CD14-positive monocyte (primary cell): ENCODE results near the gene NRBP1. TPM values are rescaled to one million over a fixed set of nuclear protein-coding genes. Genes with fewer than 3 reads are reported as not detected.
A peak's percentile ranks its signal among the peaks of the same experiment; 100 is the strongest.

Experiments used
- DNase-seq, 3 donors: peaks; one replicate each; pipeline ENCODE4 v3.0.0-alpha.2; 2011 to 2022
- H2AFZ ChIP-seq: 2 replicates; pipeline ENCODE4 v1.6.0; 2012; ENCODE audit warnings: mild to moderate bottlenecking, low read depth, low read length, inconsistent platforms; ENCODE audit not compliant: insufficient read depth, poor library complexity, severe bottlenecking
- H3K27ac ChIP-seq, 2 donors: 1 replicate in 1 of 2; 2 replicates in 1 of 2; pipeline ENCODE4 v1.5.1; 2012 to 2013; ENCODE audit warnings: low read length in 2 of 2, control low read depth in 1 of 2, inconsistent platforms in 1 of 2, low read depth in 1 of 2, mild to moderate bottlenecking in 1 of 2
- H3K27me3 ChIP-seq, 2 donors: one replicate each; pipeline versions ENCODE4 v1.6.0 to v1.6.1; 2011 to 2013; ENCODE audit warnings: low read length in 2 of 2; ENCODE audit not compliant: control insufficient read depth in 2 of 2, insufficient read depth in 2 of 2
- H3K36me3 ChIP-seq, 2 donors: replicated peaks in 1 of 2; 1 replicate in 1 of 2; 2 replicates in 1 of 2; pipeline versions ENCODE4 v1.5.1 to v1.6.1; 2012 to 2013; ENCODE audit warnings: low read length in 2 of 2, control low read depth in 1 of 2, inconsistent platforms in 1 of 2, mild to moderate bottlenecking in 1 of 2; ENCODE audit not compliant: insufficient read depth in 2 of 2, control insufficient read depth in 1 of 2
- H3K4me1 ChIP-seq, 2 donors: 1 replicate in 1 of 2; 2 replicates in 1 of 2; pipeline versions ENCODE4 v1.5.1 to v1.6.1; 2012 to 2013; ENCODE audit warnings: low read length in 2 of 2, control low read depth in 1 of 2, inconsistent platforms in 1 of 2, mild to moderate bottlenecking in 1 of 2, moderate library complexity in 1 of 2; ENCODE audit not compliant: insufficient read depth in 2 of 2, control insufficient read depth in 1 of 2
- H3K4me2 ChIP-seq: replicated peaks from 2 replicates; pipeline ENCODE3; 2012; ENCODE audit warnings: low read length, moderate library complexity, mild to moderate bottlenecking; ENCODE audit not compliant: poor library complexity, severe bottlenecking; ENCODE audit errors: extremely low read depth
- H3K4me3 ChIP-seq, 3 experiments: fragments of 200-600 bp in 1 of 3; sonication (generic) in 1 of 3; replicated peaks in 1 of 3; 1 replicate in 2 of 3; 2 replicates in 1 of 3; pipeline ENCODE4 v1.5.1; 2011 to 2013; ENCODE audit warnings: low read length in 3 of 3, mild to moderate bottlenecking in 3 of 3, control low read depth in 2 of 3, low read depth in 2 of 3, inconsistent platforms in 1 of 3, moderate library complexity in 1 of 3
- H3K79me2 ChIP-seq: 2 replicates; pipeline ENCODE4 v1.6.0; 2012; ENCODE audit warnings: mild to moderate bottlenecking, control low read depth, inconsistent platforms, low read length, moderate library complexity; ENCODE audit not compliant: insufficient read depth
- H3K9ac ChIP-seq: 2 replicates; pipeline ENCODE4 v1.6.0; 2017; ENCODE audit warnings: low read length, mild to moderate bottlenecking; ENCODE audit not compliant: insufficient read depth, poor library complexity, severe bottlenecking
- H3K9me3 ChIP-seq, 2 donors: replicated peaks in 1 of 2; 1 replicate in 1 of 2; 2 replicates in 1 of 2; pipeline versions ENCODE4 v1.5.1 to v1.6.1; 2012 to 2013; ENCODE audit warnings: low read length in 2 of 2, control low read depth in 1 of 2; ENCODE audit not compliant: control insufficient read depth in 1 of 2, insufficient read depth in 1 of 2
- H4K20me1 ChIP-seq: 2 replicates; pipeline ENCODE4 v1.6.0; 2012; ENCODE audit warnings: mild to moderate bottlenecking, low read length, control low read depth, moderate library complexity; ENCODE audit not compliant: insufficient read depth
- H3K27ac Mint-ChIP-seq, 7 donors: one replicate each; pipeline ENCODE4 v1.8.0; 2020; ENCODE audit warnings: mild to moderate bottlenecking in 7 of 7, mixed read lengths in 7 of 7, moderate library complexity in 6 of 7, inconsistent platforms in 2 of 7
- H3K27me3 Mint-ChIP-seq, 3 donors: one replicate each; pipeline ENCODE4 v1.8.0; 2021 to 2022; ENCODE audit warnings: low read depth in 3 of 3, mild to moderate bottlenecking in 3 of 3, mixed read lengths in 3 of 3, moderate library complexity in 3 of 3, inconsistent platforms in 1 of 3
- H3K36me3 Mint-ChIP-seq, 2 donors: one replicate each; pipeline ENCODE4 v1.8.0; 2020; ENCODE audit warnings: mixed read lengths in 2 of 2, inconsistent platforms in 1 of 2, mild to moderate bottlenecking in 1 of 2
- H3K4me1 Mint-ChIP-seq: one replicate; pipeline ENCODE4 v1.8.0; 2020; ENCODE audit warnings: mild to moderate bottlenecking, mixed read lengths
- H3K4me3 Mint-ChIP-seq, 2 donors: one replicate each; pipeline ENCODE4 v1.8.0; 2020; ENCODE audit warnings: mild to moderate bottlenecking in 2 of 2, mixed read lengths in 2 of 2, moderate library complexity in 1 of 2
- H3K9me3 Mint-ChIP-seq, 7 donors: one replicate each; pipeline ENCODE4 v1.8.0; 2020 to 2022; ENCODE audit warnings: mixed read lengths in 7 of 7, mild to moderate bottlenecking in 6 of 7, moderate library complexity in 6 of 7, inconsistent platforms in 2 of 7
- CTCF ChIP-seq: fragments of 200-600 bp; IDR thresholded peaks from one replicate; pipeline ENCODE4 v1.8.0; 2022; ENCODE audit warnings: antibody characterized with exemption, mild to moderate bottlenecking
- WGBS: methylation state at CpG from one replicate; pipeline ENCODE4 v1.1.5; 2013; ENCODE audit warnings: missing lambda C conversion rate; ENCODE audit not compliant: insufficient coverage; 5-methylcytosine and 5-hydroxymethylcytosine counted together
- intact Hi-C, 2 donors: fragments of 100-400 bp; cut with micrococcal nuclease; formaldehyde crosslinking; loops; one replicate each; pipeline versions ENCODE4 v1.15.0 to v1.15.1; 2023
- polyA plus RNA-seq, 3 donors: library from polyadenylated mRNA; depleted of rRNA in 1 of 3; unstranded in 2 of 3; stranded (reverse) in 1 of 3; fragments of 300-500 nt in 2 of 3; fragments of >200 nt in 1 of 3; fragmentation: Illumina TruSeq in 2 of 3; gene quantifications; 1 replicate in 2 of 3; 2 replicates in 1 of 3; pipeline ENCODE4 v1.2.3, GENCODE V29; 2012 to 2021

Gene NRBP1
- polyA plus RNA-seq, 3 donors: 95.6 to 108 (median 102) TPM

GRCh38 chr2:27445615-27446014 is 17.2 kb downstream of the NRBP1 start:
- DNase-seq: no peak
- peaks cover 4% of the 10 kb centered on the region for H3K4me1 Mint-ChIP-seq
- H2AFZ ChIP-seq: no peak overlapping the region
- H3K27ac Mint-ChIP-seq: peak overlapping the region in 2 of 7 donors; percentile 30 to 46
- peaks cover 4% of the 10 kb centered on the region for H4K20me1 ChIP-seq
- no peaks in the 10 kb centered on the region for H3K4me1 ChIP-seq
- peaks cover 54 to 66% of the 10 kb centered on the region in 2 donors for H3K36me3 Mint-ChIP-seq
- H3K4me2 ChIP-seq: no peak overlapping the region
- no peak overlapping the region for H3K9ac ChIP-seq
- peaks cover 0 to 3% (median 0%) of the 10 kb centered on the region in 3 donors for H3K27me3 Mint-ChIP-seq
- H3K9me3 Mint-ChIP-seq: peaks cover 0 to 1% (median 0%) of the 10 kb centered on the region in 7 donors
- WGBS: 100% methylated on average over 3 of the region's 8 CpGs
- no peak overlapping the region for H3K4me3 ChIP-seq
- H3K36me3 ChIP-seq: peaks cover 25 to 48% of the 10 kb centered on the region in 2 donors
- H3K4me3 Mint-ChIP-seq: no peak overlapping the region
- TF ChIP-seq CTCF: no peak
- H3K27me3 ChIP-seq: no peaks in the 10 kb centered on the region
- intact Hi-C loops: no loop called here
- no peaks in the 10 kb centered on the region for H3K9me3 ChIP-seq
- H3K27ac ChIP-seq: no peak overlapping the region
- H3K79me2 ChIP-seq: no peaks in the 10 kb centered on the region

GRCh38 chr2:27446057-27446456 is 17.6 kb downstream of the NRBP1 start:
- H3K36me3 ChIP-seq: peaks cover 20 to 43% of the 10 kb centered on the region in 2 donors
- no peak for DNase-seq
- no peak overlapping the region for H3K4me3 ChIP-seq
- intact Hi-C loops: no loop called here
- TF ChIP-seq CTCF: no peak
- no peaks in the 10 kb centered on the region for H3K79me2 ChIP-seq
- no CpG with 5 or more reads among the region's 3 CpGs for WGBS
- no peaks in the 10 kb centered on the region for H3K4me1 ChIP-seq
- H3K4me2 ChIP-seq: no peak overlapping the region
- Mint-ChIP-seq H3K27ac (no peak overlapping the region), H3K36me3 (peaks cover 51 to 61% of the 10 kb centered on the region in 2 donors), H3K9me3 (peaks cover 0 to 1% (median 0%) of the 10 kb centered on the region in 7 donors), H3K4me1 (peaks cover 4% of the 10 kb centered on the region), H3K4me3 (no peak overlapping the region), H3K27me3 (peaks cover 0 to 3% (median 0%) of the 10 kb centered on the region in 3 donors)
- no peak overlapping the region for H2AFZ ChIP-seq
- no peaks in the 10 kb centered on the region for H3K27me3 ChIP-seq
- peaks cover 4% of the 10 kb centered on the region for H4K20me1 ChIP-seq
- H3K27ac ChIP-seq: no peak overlapping the region
- no peaks in the 10 kb centered on the region for H3K9me3 ChIP-seq
- no peak overlapping the region for H3K9ac ChIP-seq
